GM19463 (cell line): ENCODE data around the gene CYB5R4.

Experiments
- ATAC-seq: cut with Tn5 transposase; IDR thresholded peaks from one replicate; pipeline ENCODE4 v1.9.1; 2021; ENCODE audit warnings: mild to moderate bottlenecking, moderate library complexity; ENCODE audit not compliant: unreplicated experiment

CYB5R4 gene, protein sequence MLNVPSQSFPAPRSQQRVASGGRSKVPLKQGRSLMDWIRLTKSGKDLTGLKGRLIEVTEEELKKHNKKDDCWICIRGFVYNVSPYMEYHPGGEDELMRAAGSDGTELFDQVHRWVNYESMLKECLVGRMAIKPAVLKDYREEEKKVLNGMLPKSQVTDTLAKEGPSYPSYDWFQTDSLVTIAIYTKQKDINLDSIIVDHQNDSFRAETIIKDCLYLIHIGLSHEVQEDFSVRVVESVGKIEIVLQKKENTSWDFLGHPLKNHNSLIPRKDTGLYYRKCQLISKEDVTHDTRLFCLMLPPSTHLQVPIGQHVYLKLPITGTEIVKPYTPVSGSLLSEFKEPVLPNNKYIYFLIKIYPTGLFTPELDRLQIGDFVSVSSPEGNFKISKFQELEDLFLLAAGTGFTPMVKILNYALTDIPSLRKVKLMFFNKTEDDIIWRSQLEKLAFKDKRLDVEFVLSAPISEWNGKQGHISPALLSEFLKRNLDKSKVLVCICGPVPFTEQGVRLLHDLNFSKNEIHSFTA

DNA sequence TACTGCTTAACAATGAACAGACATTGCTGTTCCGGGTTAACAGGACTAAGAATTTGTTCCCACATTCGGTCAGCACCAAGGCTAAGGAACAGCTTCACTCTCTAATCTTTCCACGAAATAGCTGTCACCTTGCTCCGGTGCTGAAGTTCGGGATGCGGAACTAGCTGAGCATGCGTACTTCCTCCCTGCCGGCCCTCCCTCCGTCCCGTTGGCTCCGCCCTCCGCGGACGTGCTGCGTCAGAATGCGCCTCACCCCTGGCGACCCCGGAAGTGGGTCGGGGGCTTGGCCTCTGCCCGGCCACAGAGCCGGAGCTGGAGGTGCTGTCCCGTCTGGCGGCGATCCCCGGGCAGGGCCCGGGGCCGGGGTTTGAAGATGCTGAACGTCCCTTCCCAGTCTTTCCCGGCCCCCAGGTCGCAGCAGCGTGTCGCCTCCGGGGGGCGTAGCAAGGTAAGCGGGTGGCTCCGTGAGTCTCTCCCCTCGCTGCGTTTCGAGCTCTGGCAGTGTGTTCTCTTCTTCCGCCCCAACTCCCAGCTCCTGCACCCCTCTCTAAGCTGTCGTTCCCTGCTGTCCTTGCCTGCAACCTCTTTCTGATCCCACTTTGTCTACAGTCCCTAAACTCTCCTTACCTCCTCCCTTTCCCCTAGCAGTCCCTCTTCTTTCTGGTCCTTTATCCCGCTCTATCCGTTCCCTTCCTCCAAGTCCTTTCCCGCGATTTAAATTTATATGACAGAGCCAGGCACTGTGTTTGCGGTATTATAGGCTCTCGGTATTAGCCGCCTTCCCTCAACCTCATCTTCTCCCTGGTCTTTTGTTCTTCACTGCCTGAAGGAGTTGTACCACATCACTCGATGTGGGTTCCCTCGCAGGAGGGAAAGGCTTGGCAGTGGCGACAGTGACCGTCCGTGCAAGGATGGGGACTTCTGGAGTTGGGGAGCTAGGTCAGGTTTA, at the start of gene CYB5R4:
TSS of gene CYB5R4 (plus strand) at position 280 of the 949 bp plus-strand sequence. CDS start at position 374, 94 bp downstream.
- peak; percentile 98 for ATAC-seq

DNA sequence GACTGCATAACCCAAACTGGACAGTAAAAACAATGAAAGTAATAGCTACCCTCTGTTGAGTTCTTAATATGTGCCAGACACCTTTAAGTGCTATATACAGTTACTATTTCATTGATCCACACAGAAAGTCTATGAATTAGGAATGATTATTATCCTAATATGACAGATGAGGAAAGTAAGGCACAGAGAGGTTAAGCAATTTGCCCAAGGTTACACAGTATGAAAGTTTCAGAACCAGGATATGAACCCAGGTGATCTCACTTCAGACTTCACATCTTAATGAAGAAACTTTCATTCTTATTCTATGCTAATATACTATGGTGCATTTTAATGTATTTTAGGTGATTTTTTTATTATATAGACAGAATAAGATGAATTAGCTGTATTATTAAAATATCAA, 46.9 kb upstream of the CYB5R4 start:
- no peak for ATAC-seq

DNA sequence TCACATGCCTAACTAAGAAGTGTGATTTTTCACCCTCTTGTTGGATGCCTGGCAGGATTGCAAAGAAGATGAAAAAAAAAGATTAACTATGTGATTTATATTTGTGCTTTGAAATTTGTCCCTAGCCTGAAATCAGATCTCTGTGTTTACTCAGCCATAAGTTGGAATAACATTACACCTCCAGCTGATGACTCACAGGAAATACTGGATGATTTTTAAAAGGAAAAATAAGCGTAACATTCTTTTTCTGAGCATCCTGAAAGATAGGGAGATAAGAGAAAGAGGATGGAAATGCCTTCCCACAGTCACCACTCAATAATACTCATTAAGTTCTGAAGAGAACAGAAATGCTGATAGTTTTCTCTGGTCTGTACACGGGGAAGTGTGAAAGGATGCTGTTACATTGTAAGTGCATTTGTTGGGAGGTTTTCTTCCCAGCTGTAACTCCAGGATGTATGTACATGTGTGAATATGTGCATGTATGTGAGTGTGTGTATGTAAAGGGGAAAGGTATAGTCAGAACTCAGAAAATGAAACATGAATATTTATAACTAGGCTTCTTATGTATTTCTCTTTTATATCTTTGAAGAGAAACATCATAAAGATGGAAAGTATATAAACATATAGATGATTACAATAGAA, 43.7 kb upstream of the CYB5R4 start:
- ATAC-seq, result no peak

DNA sequence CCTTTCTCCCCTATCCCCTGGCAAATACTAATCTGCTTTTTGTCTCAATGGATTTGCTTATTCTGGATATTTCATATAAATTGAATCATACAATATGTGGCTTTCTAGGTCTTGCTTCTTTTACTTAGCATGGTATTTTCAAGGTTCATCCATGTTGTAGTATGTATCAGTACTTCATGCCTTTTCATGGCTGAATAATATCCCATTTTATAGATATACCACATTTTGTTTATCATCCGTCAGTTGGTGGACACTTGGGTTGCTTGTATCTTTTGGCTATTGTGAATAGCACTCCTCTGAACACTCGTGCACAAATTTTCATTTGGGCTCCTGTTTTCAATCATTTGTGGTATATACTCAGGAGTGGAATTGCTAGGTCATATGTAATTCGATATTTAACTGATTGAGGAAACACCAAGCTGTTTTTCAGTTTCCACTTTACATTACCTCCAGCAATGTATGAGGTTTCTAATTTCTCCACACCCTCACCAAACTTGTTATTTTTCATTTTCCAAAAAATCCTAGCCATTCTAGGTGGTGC, 36.8 kb upstream of the CYB5R4 start:
- ATAC-seq, result no peak

DNA sequence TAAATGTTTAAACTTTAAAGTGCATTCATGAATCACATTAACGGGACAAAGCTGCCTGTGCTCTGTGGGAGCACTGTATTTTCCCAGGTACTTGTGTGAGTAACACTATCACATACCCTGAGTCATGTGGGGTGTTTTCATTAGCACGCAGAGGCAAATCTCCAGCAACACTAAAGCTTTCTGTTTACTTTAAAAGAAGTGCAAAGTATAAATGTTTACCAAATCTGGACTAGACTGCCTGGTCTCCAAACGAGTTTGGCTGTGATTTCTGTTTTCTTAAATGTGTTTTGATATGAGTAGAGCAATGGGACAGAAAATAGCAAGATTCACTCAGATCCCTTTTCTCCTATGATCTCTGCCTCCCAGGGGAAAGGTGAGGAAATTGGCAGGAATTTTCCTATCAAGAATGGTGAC, 35.1 kb upstream of the CYB5R4 start:
- ATAC-seq, result no peak

DNA sequence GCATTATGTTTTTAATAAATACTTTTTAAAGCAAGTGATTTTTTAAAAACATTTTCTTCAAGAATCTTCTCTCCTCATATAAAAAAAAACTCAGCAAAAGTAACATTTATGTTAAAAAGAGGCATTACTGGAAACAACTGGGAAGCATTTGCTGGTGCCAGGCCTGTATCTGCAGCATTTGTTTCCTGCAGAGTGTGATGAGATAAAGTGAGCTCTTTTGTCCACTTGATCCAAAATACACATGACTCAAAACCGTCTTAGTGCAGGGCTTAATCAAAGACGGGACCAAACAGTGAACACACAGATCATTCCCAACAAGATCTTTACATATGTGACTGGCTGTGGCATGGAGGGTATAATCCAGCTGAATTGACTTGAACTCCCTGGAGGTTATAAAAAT, 34.7 kb upstream of the CYB5R4 start:
- ATAC-seq, result no peak

DNA sequence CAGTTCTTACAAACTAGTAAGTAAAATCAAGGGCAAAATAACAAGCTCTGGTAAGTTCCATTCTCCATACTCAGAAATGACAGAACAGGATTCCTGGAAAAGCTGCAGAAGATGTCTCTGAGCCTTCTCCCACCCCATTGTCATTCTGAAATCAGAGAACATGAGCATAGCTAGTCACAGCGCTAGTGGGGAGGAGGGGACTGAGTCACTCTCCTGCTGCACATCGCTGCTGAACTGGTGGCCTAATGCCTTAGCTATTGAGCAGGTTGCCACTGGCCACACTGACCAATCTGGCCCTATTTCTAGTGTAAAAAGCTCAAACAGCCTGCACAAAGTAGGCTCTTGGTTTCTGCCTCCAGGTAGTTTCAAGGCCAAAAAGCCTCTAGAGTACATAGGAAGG, 32.4 kb upstream of the CYB5R4 start:
- no peak for ATAC-seq

DNA sequence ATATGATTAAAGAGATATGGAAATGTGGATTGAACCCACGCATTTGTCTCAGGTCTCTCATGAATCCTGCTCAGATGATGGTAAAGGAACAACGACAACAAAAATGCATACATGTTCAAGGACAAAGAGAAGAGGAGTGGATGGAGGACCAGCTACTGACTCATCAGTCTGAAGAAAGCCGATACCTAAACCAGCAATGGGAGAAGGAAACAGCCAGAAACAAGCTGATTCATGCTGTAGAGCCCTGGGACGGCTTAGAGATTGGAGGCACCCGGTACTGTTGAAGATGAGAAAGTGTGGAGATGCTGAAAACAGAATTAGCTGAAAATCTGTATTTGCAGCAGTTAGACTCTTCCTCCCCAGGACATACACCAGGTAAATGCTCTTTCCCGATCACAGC, 20.8 kb upstream of the CYB5R4 start:
- ATAC-seq, result no peak

DNA sequence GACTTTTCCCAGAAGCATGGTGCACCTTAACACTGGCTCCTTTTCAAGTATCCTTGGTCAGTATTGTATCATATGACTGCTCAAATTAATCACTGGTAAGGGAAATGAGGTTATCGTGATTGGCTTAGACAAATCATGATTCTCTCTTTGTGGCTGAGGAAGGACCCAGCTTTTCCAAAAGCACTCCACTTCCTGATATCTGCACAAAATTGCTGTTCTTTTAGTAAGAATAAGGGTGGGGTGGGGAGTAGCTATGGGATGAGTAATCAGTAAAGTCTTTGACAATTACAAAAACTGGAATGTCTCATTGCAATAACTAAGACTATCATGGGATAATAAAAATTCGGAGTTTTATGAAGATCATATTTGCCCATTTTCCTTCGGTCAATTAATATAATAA, 15.3 kb upstream of the CYB5R4 start:
- ATAC-seq, result no peak

DNA sequence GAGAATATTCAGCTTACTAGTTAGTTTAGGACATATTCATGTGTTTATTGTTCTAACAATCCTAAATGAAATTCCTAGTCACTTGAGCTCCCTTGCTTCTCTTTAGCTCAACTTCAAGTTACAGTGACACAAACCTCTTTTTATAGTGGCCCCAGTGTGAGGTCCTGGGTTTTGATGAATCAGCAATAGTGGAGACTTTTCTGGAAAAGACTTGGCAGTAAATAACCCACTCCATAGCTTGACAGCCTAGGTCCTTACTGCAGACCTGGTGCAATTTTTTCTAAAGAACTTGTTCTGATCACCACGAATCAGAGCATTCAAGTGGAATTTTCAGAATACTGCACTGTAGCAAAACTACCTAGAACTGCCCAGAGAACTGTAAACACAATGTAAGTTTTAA, 13.2 kb upstream of the CYB5R4 start:
- ATAC-seq, result no peak

DNA sequence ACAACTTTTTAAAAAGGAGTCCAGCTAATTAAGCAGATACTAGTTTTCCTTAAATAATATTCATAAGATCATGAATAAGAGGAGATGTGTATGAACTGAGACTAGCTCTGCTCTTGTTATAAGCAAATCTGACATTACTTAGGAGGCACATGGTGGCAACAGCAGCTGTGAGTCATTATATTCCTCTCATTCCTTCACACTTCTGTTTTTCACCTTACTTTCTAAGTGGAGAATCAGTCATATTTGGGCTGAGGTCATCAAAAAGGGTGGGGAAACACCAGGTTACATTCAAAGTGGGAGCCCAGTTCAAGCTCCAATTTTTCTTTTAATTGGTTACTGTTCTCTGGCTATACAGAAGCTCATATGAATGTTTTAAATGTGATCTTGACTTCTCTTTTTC, 12.3 kb upstream of the CYB5R4 start:
- ATAC-seq, result peak; percentile 96

DNA sequence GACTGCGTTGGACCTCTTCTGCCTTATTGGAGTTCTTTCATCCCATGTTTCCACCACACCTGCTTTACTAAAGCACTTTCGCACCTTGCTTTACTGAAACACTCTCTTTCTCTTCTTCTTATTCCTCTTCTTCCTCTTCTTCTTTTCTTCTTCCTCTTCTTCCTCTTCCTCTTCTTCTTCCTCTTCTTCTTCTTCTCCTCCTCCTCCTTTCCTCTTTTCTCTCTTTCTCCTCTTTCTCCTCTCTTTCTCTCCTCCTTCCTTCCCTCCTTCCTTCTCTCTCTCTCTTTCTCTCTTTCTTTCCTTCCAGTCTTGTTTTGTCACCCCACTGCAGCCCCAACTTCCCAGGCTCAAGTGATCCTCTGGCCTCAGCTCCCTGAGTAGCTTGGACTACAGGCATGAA, 10.4 kb upstream of the CYB5R4 start:
- no peak for ATAC-seq

DNA sequence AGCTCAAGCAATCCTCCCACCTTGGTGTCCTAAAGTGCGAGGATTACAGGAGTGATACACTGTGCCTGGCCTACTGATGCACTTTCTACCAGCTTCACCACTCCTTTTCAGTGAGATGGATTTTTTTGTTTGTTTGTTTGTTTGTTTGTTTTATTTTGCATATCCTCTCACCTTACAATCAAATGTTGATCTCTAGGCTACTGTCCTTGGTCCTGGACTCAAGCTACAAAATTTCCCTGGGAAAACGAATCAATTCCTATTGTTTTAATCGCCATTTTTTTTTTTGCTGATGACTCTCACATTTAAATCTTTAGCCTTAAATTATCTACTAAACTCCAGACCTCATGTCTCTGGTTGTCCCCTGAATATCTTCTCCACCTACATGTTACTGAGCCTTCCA, 9.9 kb upstream of the CYB5R4 start:
- ATAC-seq, result no peak

DNA sequence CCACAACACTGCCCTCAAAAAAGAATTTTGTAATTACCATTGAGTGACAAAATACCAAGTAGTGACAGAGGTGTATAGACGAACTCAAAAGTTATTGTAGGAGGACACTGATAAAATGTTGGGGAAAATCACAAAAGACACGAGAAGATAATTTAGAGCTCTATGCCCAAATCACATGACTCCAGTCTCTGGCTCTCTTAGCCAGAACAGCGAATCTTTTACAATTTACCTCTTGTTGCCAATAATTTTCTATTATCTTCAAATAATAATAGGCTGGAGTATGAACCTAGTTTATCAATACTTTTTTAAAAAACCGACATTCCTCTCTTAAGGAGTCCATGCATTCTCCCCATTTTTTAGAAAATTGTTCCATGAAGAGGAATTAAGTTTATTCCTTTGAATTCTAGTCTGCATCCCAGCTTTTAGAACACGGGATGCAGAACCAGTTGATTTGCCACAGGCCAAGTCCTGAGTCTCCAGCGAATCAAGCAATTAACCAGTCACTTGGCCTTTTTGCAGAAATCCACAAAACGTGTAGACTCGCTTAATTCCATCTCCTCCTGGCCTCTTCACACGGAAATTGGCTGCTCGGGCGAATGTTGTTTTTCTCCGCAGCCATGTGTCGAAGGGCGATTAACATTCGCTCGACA, 6.8 kb upstream of the CYB5R4 start:
- ATAC-seq, result no peak

DNA sequence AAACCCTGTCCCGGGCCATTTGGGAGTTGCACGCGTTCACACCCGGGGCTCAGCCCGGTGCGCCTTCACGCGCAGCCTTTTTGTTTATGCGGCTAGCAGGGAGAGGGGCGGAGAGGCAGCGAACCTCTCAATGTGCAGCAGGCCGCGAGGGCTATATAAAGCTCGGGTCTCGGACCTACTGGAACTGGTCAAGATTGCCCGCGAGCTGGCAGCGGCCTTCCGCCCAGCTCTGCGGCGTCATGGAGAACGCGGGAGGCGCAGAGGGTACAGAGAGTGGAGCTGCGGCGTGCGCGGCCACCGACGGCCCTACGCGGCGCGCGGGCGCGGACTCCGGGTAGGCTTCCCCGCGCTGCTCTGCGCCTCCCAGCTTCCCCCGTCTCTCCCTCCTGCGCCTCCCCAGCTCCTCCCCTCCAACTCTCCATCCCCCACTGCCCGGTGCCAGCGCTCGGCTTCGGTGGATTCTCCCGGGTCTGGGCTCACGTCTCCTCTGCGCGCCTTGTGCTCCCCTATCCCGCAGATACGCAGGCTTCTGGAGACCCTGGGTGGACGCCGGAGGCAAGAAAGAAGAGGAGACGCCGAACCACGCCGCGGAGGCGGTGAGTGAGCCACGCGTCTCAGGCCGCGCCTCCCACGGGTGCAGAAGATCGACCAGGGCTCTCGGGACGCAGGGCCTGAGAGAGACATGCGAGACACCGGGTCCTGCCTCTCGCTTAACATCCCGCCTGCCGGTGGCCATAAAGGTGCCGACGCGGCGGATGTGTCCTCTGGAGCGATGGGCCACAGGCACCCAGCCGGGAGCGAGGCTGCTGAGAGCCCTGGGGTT, 6.1 kb upstream of the CYB5R4 start, which contains the start of gene RIPPLY2:
TSS of gene RIPPLY2 (plus strand) at position 183 of the 823 bp plus-strand sequence. CDS start at position 240, 57 bp downstream.
- peak; percentile 77 for ATAC-seq

DNA sequence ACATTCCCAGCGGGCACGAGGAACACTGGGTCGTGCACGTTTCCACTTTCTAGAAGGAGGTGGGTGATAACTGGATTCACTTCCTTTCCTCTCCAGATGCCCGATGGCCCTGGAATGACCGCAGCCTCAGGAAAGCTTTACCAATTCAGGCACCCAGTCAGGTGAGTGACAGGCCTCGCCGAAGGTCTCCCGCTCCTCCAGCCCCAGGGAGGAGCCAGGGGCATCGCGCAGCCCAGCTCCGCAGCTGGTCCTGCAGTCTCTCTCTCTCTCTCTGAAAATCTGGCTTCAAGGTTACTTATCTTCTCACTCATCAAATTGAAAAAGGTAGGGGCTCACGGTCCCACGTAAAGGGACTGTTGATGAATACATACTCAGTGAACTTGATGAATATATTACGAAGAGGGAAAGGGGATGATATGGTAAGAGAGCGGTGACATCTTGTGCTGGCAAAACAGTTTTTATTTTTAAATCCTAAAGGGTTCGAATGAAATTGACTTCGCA, 5.4 kb upstream of the CYB5R4 start:
- peak; percentile 12 for ATAC-seq

DNA sequence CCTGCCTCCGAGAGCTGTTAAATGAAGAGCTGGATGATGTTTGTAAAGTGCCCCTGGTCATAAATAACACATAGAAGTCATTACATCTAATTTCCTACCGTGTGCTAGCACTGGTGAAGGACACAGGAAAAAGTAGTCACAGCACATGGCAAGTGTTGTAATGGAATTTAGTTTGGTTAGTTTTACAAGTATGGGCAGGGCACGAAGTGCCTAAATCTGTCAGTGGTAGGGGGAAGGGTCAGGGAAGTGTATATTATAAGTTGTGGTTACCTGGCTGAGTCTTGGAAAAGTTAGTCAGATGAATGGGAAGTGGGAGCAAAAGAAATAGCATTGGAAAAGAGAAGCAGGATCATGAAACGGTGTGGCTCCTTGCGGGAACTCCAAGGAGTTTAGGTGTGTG, 4.7 kb upstream of the CYB5R4 start:
- no peak for ATAC-seq

DNA sequence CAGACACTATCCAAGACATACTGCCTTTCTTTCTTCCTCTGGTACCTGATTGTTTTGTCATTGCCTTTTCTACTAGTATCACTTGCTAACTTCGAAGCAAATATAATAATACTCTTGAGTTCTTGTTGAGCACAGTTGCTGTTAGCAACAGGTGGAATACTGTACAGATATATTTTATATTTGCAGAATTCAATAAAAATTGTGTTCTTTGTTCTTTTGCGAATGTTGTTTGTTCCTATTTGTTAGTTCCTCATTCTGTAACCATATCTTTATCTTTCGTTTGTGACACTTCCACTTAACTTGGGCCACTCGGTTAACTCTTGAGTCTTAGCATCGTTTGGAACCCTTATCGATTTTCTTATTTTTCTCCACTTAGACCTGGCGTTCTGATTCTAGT, 868 bp downstream of the CYB5R4 start:
- no peak for ATAC-seq
